HepG2 (cell line): ENCODE results near the gene CSNK2A1. TPM values are rescaled to one million over a fixed set of nuclear protein-coding genes. Genes with fewer than 3 reads are reported as not detected.
A peak's percentile ranks its signal among the peaks of the same experiment; 100 is the strongest.

Experiments
- ATAC-seq: fragments of 200-7000 bp; cut with Tn5 transposase; 3 replicates; pipeline ENCODE4 v1.9.1; 2020; ENCODE audit warnings: mild to moderate bottlenecking, moderate library complexity
- BruUV-seq: library from RNA; stranded (reverse); fragments of 400-500 nt; replicated peaks from 2 replicates; lab custom pipeline; 2021; lab: Mats Ljungman, UMichigan
- CTCF ChIA-PET: fragments of 300-600 bp; formaldehyde crosslinking; extraction: SDS; loops from one replicate; lab custom pipeline; 2021; ENCODE audit warnings: low total read pairs, inconsistent platforms, low intra/inter-chr PET ratio; lab: Yijun Ruan, JAX
- POLR2A ChIA-PET: fragments of 350-600 bp; sonication (Branson Sonifier 250); formaldehyde crosslinking; loops from one replicate; lab custom pipeline; 2020; ENCODE audit warnings: antibody characterized with exemption, inconsistent platforms; lab: Yijun Ruan, JAX
- DNase-seq: peaks from one replicate; pipeline ENCODE4 v3.0.0-alpha.2; 2015; ENCODE audit warnings: low spot score
- FAIRE-seq: peaks from 3 replicates; lab custom pipeline; 2011; peaks lifted over from hg19 to GRCh38; lab: Jason Lieb, UNC
- H2AFZ ChIP-seq: one replicate; pipeline ENCODE4 v1.6.1; 2011; ENCODE audit warnings: low read length, inconsistent platforms
- H3K27ac ChIP-seq: fragments of 300-600 bp; 3 replicates; pipeline ENCODE4 v1.8.0; 2011; ENCODE audit warnings: mixed run types, mild to moderate bottlenecking, mixed read lengths, low read length, inconsistent platforms; ENCODE audit not compliant: insufficient read depth; ENCODE audit errors: extremely low read length
- H3K27me3 ChIP-seq, 2 experiments: fragments of 200-600 bp in 1 of 2; 2 replicates in 1 of 2; 3 replicates in 1 of 2; pipeline versions ENCODE4 v1.6.0 to v1.8.0; 2011; ENCODE audit warnings: low read length in 2 of 2, mild to moderate bottlenecking in 2 of 2, moderate library complexity in 2 of 2, inconsistent platforms in 1 of 2; ENCODE audit not compliant: insufficient read depth in 2 of 2, control insufficient read depth in 1 of 2
- H3K36me3 ChIP-seq, 2 experiments: fragments of 200-600 bp in 1 of 2; replicated peaks in 1 of 2; 2 replicates in 1 of 2; 3 replicates in 1 of 2; pipeline versions ENCODE4 v1.5.1 to v1.8.0; 2011; ENCODE audit warnings: low read length in 2 of 2, inconsistent platforms in 1 of 2; ENCODE audit not compliant: insufficient read depth in 2 of 2, control insufficient read depth in 1 of 2
- H3K4me1 ChIP-seq: 2 replicates; pipeline ENCODE4 v1.5.1; 2012; ENCODE audit warnings: low read length, inconsistent platforms; ENCODE audit not compliant: insufficient read depth
- H3K4me2 ChIP-seq: 2 replicates; pipeline ENCODE4 v1.6.0; 2011; ENCODE audit warnings: low read depth, low read length, inconsistent platforms
- H3K4me3 ChIP-seq, 3 experiments: fragments of 200-600 bp in 1 of 3; sonication (generic), shearing (Covaris generic) in 1 of 3; replicated peaks in 1 of 3; 2 replicates each; pipeline ENCODE4 v1.5.1; 2011 to 2016; ENCODE audit warnings: low read length in 3 of 3, inconsistent platforms in 2 of 3, low read depth in 2 of 3, mild to moderate bottlenecking in 2 of 3, control low read depth in 1 of 3, mixed read lengths in 1 of 3; ENCODE audit not compliant: insufficient read depth in 1 of 3
- H3K79me2 ChIP-seq: one replicate; pipeline ENCODE4 v1.6.1; 2011; ENCODE audit warnings: low read length, inconsistent platforms; ENCODE audit not compliant: insufficient read depth
- H3K9ac ChIP-seq: 2 replicates; pipeline ENCODE4 v1.6.0; 2011; ENCODE audit warnings: mild to moderate bottlenecking, low read depth, low read length, inconsistent platforms; ENCODE audit not compliant: insufficient read depth
- H3K9me3 ChIP-seq: 2 replicates; pipeline ENCODE4 v1.5.1; 2012; ENCODE audit warnings: mild to moderate bottlenecking, low read length
- H4K20me1 ChIP-seq: 2 replicates; pipeline ENCODE4 v1.6.0; 2011; ENCODE audit warnings: inconsistent platforms, mild to moderate bottlenecking, low read length, moderate library complexity; ENCODE audit not compliant: insufficient read depth
- BRCA1 ChIP-seq: sonication (generic); formaldehyde crosslinking; IDR thresholded peaks from 2 replicates; pipeline ENCODE4 v1.4.0; 2020; ENCODE audit warnings: missing genetic modification reagents
- CHD2 ChIP-seq: IDR thresholded peaks from 2 replicates; pipeline ENCODE4 v1.6.1; 2011; ENCODE audit warnings: low read depth, low read length, improper control_type of control experiment
- ETV6 ChIP-seq: sonication (generic); formaldehyde crosslinking; conservative IDR thresholded peaks from 2 replicates; pipeline ENCODE4 v1.4.0; 2020; ENCODE audit warnings: missing genetic modification reagents
- MBD4 ChIP-seq: IDR thresholded peaks from 2 replicates; pipeline ENCODE4 v1.6.1; 2012; ENCODE audit warnings: low read length, inconsistent platforms, borderline replicate concordance
- SMARCC2 ChIP-seq: fragments of 450-650 bp; IDR thresholded peaks from 2 replicates; pipeline ENCODE4 v1.6.1; 2017; ENCODE audit warnings: antibody characterized with exemption, mild to moderate bottlenecking
- SOX6 ChIP-seq, 2 experiments: fragments of 450-650 bp in 1 of 2; sonication (generic) in 1 of 2; formaldehyde crosslinking in 1 of 2; IDR thresholded peaks; 2 replicates each; pipeline versions ENCODE4 v1.4.0 to v1.6.1; 2017 to 2020; ENCODE audit warnings: antibody characterized with exemption in 1 of 2, mild to moderate bottlenecking in 1 of 2, missing genetic modification reagents in 1 of 2
- SP4 ChIP-seq: sonication (generic); formaldehyde crosslinking; IDR thresholded peaks from 2 replicates; pipeline ENCODE4 v1.8.1; 2023; ENCODE audit warnings: mild to moderate bottlenecking, missing genetic modification reagents
- TOE1 ChIP-seq: sonication (generic); formaldehyde crosslinking; IDR thresholded peaks from 2 replicates; pipeline ENCODE4 v1.4.0; 2020; ENCODE audit warnings: mild to moderate bottlenecking, missing genetic modification reagents
- ZBTB7B ChIP-seq: sonication (generic); formaldehyde crosslinking; IDR thresholded peaks from 2 replicates; pipeline ENCODE4 v1.4.0; 2020; ENCODE audit warnings: missing genetic modification reagents
- ZNF256 ChIP-seq: sonication (generic); formaldehyde crosslinking; conservative IDR thresholded peaks from 2 replicates; pipeline ENCODE4 v1.4.0; 2020; ENCODE audit warnings: missing genetic modification reagents
- ZNF614 ChIP-seq: IDR thresholded peaks from 2 replicates; pipeline ENCODE4 v1.6.1; 2018; ENCODE audit warnings: missing biosample characterization, missing genetic modification reagents, inconsistent platforms, borderline replicate concordance
- ZNF652 ChIP-seq: IDR thresholded peaks from 2 replicates; pipeline ENCODE4 v1.6.1; 2016; ENCODE audit warnings: low read depth, borderline replicate concordance
- ZNF766 ChIP-seq: sonication (generic); formaldehyde crosslinking; IDR thresholded peaks from 2 replicates; pipeline ENCODE4 v1.5.0; 2020; ENCODE audit warnings: missing genetic modification reagents, borderline replicate concordance
- WGBS: methylation state at CpG from one replicate; pipeline ENCODE4 v1.1.6; 2017; ENCODE audit warnings: low lambda C conversion rate; 5-methylcytosine and 5-hydroxymethylcytosine counted together
- in situ Hi-C: cut with HindIII; loops from 2 replicates; pipeline ENCODE4 v1.10.0; 2017; ENCODE audit warnings: low pct_unique_long_range_greater_than_20kb; ENCODE audit not compliant: extremely low pct_ligation_motif_present
- intact Hi-C: fragments of 100-400 bp; cut with micrococcal nuclease; formaldehyde crosslinking; loops from one replicate; pipeline ENCODE4 v1.10.0; 2022; ENCODE audit not compliant: unreplicated experiment
- polyA plus RNA-seq, 8 experiments: library from polyadenylated mRNA; depleted of rRNA in 3 of 8; stranded (reverse) in 7 of 8; unstranded in 1 of 8; fragments of >200 nt; fragmentation: Illumina TruSeq in 4 of 8; extraction: Trizol in 4 of 8; gene quantifications; 2 replicates each; pipeline versions ENCODE4 v1.2.1 to v1.2.3, GENCODE V29; 2011 to 2016; ENCODE audit warnings: low read depth in 4 of 8, missing spikeins in 1 of 8, mixed read lengths in 1 of 8; ENCODE audit not compliant: insufficient read depth in 1 of 8
- total RNA-seq, 5 experiments: library from RNA; depleted of rRNA; stranded (reverse); fragments of >200 nt; fragmentation: Illumina TruSeq; extraction: Trizol; gene quantifications; 2 replicates each; pipeline ENCODE4 v1.2.3, GENCODE V29; 2016; ENCODE audit warnings: low read depth in 1 of 5
- TF ChIP-seq, protein P1 (sequence below): sonication (generic); formaldehyde crosslinking; IDR thresholded peaks from 2 replicates; pipeline ENCODE4 v1.4.0; 2020; ENCODE audit warnings: missing genetic modification reagents, low read depth, mild to moderate bottlenecking, borderline replicate concordance

Gene CSNK2A1
- total and polyA plus RNA-seq, 2 of the 13 experiments (the other 11 are each of a cell fraction or from before 2014, with no cell fraction given) = 153 to 231 TPM

- Histone ChIP-seq H3K9me3 (no peaks in the 10 kb centered on the region), H3K4me3 (no peak overlapping the region), H2AFZ (no peak overlapping the region), H4K20me1 (peaks cover 100% of the 10 kb centered on the region), H3K79me2 (peaks cover 98% of the 10 kb centered on the region), H3K4me1 (peaks cover 91% of the 10 kb centered on the region), H3K4me2 (no peak overlapping the region), H3K27ac (no peak overlapping the region), H3K9ac (no peak overlapping the region), H3K27me3 (no peaks in the 10 kb centered on the region), H3K36me3 (peaks cover 4 to 8% of the 10 kb centered on the region in 2 experiments; a peak in 4 of 5 replicates)
- no TSS peak for BruUV-seq
- CTCF ChIA-PET = no interaction called here
- in situ Hi-C loops = no loop called here
- no peak for TF ChIP-seq ETV6 (CRISPR knock-in tag)
- 0 out of 2 replicates have a peak, but pooled peaks have one; percentile 49 for TF ChIP-seq ZNF652
- no peak for TF ChIP-seq TOE1 (CRISPR knock-in tag)
- intact Hi-C loops = no loop called here
- no peak for DNase-seq
- WGBS = 93% methylated on average over 7 of the region's 7 CpGs
- POLR2A ChIA-PET = interaction anchor here (5.6 kb wide), 1 partner anchor 25 kb away, joined by 22 read pairs; no protein-coding TSS in a partner anchor
- no peak for FAIRE-seq
- no peak for ATAC-seq
Measured at GRCh38 chr20:536426-537010, 7.1 kb downstream of the CSNK2A1 start.

DNA sequence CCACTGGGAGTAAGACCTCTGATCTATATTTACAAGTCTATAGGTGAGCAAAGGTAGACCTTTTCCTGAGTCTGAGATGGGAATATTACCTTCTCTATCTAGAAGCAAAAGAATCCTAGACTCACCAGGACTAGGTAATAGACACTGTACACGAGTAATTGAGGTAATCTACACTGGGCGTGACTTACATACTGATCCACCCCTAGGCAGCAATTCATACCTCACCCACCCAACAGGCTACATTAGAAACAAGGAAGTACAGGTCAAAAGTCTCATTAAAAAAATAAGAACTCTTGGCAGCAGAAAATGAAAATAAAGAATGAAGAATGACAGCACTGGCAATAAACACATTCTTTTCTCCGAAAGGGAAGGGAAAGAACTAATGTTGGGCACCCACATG is 7.6 kb downstream of the CSNK2A1 start:
- BruUV-seq = no TSS peak
- H3K4me2 ChIP-seq = no peak overlapping the region
- no peak for FAIRE-seq
- intact Hi-C loops = no loop called here
- no peak for ATAC-seq
- POLR2A ChIA-PET = no interaction called here
- DNase-seq = no peak
- H3K4me3 ChIP-seq = no peak overlapping the region
- CTCF ChIA-PET = no interaction called here
- peaks cover 98% of the 10 kb centered on the region for H3K79me2 ChIP-seq
- 91% methylated on average over 3 of the region's 3 CpGs for WGBS
- peaks cover 100% of the 10 kb centered on the region for H4K20me1 ChIP-seq
- no peak overlapping the region for H3K27ac ChIP-seq
- no peak overlapping the region for H2AFZ ChIP-seq
- H3K9ac ChIP-seq = no peak overlapping the region
- peaks cover 91% of the 10 kb centered on the region for H3K4me1 ChIP-seq
- peaks cover 4 to 6% of the 10 kb centered on the region in 2 experiments; a peak in 4 of 5 replicates for H3K36me3 ChIP-seq
- no peaks in the 10 kb centered on the region for H3K9me3 ChIP-seq
- TF ChIP-seq, protein P1, sequence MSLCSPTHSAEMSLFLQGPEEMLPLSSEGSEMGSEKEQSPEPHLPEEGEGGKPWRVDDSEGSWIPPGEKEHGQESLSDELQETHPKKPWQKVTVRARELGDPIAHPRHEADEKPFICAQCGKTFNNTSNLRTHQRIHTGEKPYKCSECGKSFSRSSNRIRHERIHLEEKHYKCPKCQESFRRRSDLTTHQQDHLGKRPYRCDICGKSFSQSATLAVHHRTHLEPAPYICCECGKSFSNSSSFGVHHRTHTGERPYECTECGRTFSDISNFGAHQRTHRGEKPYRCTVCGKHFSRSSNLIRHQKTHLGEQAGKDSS (CRISPR knock-in tag) = no peak
- TF ChIP-seq BRCA1 (no peak), SOX6 (IDR thresholded peaks at IDR 0.05) (no peak), SOX6 (CRISPR knock-in tag; IDR thresholded peaks at IDR 0.05) (no peak), ZNF614 (CRISPR knock-in tag) (no peak), MBD4 (no peak), SP4 (no peak), ZNF766 (CRISPR knock-in tag) (no peak), ZNF256 (no peak), SMARCC2 (no peak), ZBTB7B (no peak), CHD2 (no peak)
- in situ Hi-C loops = no loop called here
- no peaks in the 10 kb centered on the region for H3K27me3 ChIP-seq
